K562 (cell line): ENCODE results near the gene H2AZ2.

Experiments
- BCL6 ChIP-seq: fragments of 250-450 bp; sonication (Bioruptor Pico); IDR thresholded peaks from 2 replicates; pipeline ENCODE4 v1.4.0; 2020
- CREBBP ChIP-seq: IDR thresholded peaks from one replicate; pipeline ENCODE4 v1.6.1; 2012; ENCODE audit warnings: low read depth, mild to moderate bottlenecking, control low read depth, inconsistent platforms, low read length
- EP300 ChIP-seq: IDR thresholded peaks from 2 replicates; pipeline ENCODE4 v1.6.1; 2012; ENCODE audit warnings: low read length, improper control_type of control experiment
- GATA2 ChIP-seq: sonication (generic); formaldehyde crosslinking; IDR thresholded peaks from 2 replicates; pipeline ENCODE4 v1.4.0; 2020; ENCODE audit warnings: mild to moderate bottlenecking, missing genetic modification reagents
- LEF1 ChIP-seq: fragments of 450-650 bp; IDR thresholded peaks from 2 replicates; pipeline ENCODE4 v1.6.1; 2016; ENCODE audit warnings: mild to moderate bottlenecking
- SRF ChIP-seq, 2 experiments: fragments of 250-450, 450-650 bp in 1 of 2; sonication (Bioruptor Pico) in 1 of 2; sonication (generic) in 1 of 2; formaldehyde crosslinking; IDR thresholded peaks; 2 replicates each; pipeline versions ENCODE4 v1.5.0 to v1.5.1; 2020 to 2022; ENCODE audit warnings: mild to moderate bottlenecking in 1 of 2, missing genetic modification reagents in 1 of 2
- SRSF9 ChIP-seq: fragments of 200-400 bp; formaldehyde crosslinking; IDR thresholded peaks from 2 replicates; pipeline ENCODE4 v1.6.1; 2017; ENCODE audit warnings: low read depth, low read length, borderline replicate concordance
- ZNF780A ChIP-seq: fragments of 250-450 bp; sonication (Bioruptor Pico); IDR thresholded peaks from 2 replicates; pipeline ENCODE4 v1.5.0; 2021; ENCODE audit warnings: mild to moderate bottlenecking
- ZZZ3 ChIP-seq: fragments of 450-650 bp; IDR thresholded peaks from 2 replicates; pipeline ENCODE4 v1.6.1; 2016; ENCODE audit warnings: antibody characterized with exemption, mild to moderate bottlenecking, moderate library complexity
- TF ChIP-seq, protein P1 (sequence below): sonication (generic); formaldehyde crosslinking; IDR thresholded peaks from 2 replicates; pipeline ENCODE4 v1.8.1; 2023; ENCODE audit warnings: mild to moderate bottlenecking, missing genetic modification reagents
- TF ChIP-seq, protein P2 (sequence below): sonication (generic); formaldehyde crosslinking; IDR thresholded peaks from 2 replicates; pipeline ENCODE4 v1.9.0; 2022; ENCODE audit warnings: mild to moderate bottlenecking, missing genetic modification reagents
- TF ChIP-seq, protein P3 (sequence below): sonication (generic); formaldehyde crosslinking; IDR thresholded peaks from 2 replicates; pipeline ENCODE4 v1.8.0; 2022; ENCODE audit warnings: missing genetic modification reagents, mild to moderate bottlenecking, borderline replicate concordance
- TF ChIP-seq, protein P4 (sequence below), 2 experiments: fragments of 450-650 bp in 1 of 2; sonication (generic) in 1 of 2; formaldehyde crosslinking in 1 of 2; IDR thresholded peaks in 1 of 2; conservative IDR thresholded peaks in 1 of 2; 2 replicates each; pipeline versions ENCODE4 v1.6.1 to v1.8.1; 2016 to 2023; ENCODE audit warnings: mild to moderate bottlenecking in 2 of 2, moderate library complexity in 2 of 2, inconsistent platforms in 1 of 2, missing genetic modification reagents in 1 of 2
- TF ChIP-seq, protein P5 (sequence below): sonication (generic); formaldehyde crosslinking; IDR thresholded peaks from 2 replicates; pipeline ENCODE4 v1.8.0; 2023; ENCODE audit warnings: mild to moderate bottlenecking, missing genetic modification reagents

DNA sequence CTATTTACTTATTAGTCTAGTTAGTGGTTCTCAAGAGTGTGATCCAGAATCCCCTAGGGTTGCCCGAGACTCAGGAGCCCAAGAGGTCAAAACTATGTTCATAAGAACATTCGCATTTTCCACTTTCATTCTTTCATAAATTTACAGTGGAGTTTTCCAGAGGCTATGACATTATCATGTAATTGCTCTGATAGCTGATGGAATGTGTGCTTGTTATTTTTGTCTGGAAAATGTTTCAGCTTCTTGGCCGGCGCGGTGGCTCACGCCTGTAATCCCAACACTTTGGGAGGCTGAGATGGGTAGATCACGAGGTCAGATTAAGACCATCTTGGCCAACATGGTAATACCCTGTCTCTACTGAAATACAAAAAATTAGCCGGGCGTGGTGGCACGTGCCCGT lies 27.4 kb upstream of the H2AZ2 start:
- TF ChIP-seq SRF (CRISPR knock-in tag; IDR thresholded peaks at IDR 0.05) = no peak
- TF ChIP-seq GATA2 (CRISPR knock-in tag) = no peak
- no peak for TF ChIP-seq ZNF780A (CRISPR knock-in tag)
- TF ChIP-seq, protein P1, sequence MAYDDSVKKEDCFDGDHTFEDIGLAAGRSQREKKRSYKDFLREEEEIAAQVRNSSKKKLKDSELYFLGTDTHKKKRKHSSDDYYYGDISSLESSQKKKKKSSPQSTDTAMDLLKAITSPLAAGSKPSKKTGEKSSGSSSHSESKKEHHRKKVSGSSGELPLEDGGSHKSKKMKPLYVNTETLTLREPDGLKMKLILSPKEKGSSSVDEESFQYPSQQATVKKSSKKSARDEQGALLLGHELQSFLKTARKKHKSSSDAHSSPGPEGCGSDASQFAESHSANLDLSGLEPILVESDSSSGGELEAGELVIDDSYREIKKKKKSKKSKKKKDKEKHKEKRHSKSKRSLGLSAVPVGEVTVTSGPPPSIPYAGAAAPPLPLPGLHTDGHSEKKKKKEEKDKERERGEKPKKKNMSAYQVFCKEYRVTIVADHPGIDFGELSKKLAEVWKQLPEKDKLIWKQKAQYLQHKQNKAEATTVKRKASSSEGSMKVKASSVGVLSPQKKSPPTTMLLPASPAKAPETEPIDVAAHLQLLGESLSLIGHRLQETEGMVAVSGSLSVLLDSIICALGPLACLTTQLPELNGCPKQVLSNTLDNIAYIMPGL (CRISPR knock-in tag) = no peak
- no peak for TF ChIP-seq ZZZ3
- TF ChIP-seq, protein P2, sequence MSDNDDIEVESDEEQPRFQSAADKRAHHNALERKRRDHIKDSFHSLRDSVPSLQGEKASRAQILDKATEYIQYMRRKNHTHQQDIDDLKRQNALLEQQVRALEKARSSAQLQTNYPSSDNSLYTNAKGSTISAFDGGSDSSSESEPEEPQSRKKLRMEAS = no peak
- no peak for TF ChIP-seq EP300
- no peak for TF ChIP-seq CREBBP
- TF ChIP-seq, protein P3, sequence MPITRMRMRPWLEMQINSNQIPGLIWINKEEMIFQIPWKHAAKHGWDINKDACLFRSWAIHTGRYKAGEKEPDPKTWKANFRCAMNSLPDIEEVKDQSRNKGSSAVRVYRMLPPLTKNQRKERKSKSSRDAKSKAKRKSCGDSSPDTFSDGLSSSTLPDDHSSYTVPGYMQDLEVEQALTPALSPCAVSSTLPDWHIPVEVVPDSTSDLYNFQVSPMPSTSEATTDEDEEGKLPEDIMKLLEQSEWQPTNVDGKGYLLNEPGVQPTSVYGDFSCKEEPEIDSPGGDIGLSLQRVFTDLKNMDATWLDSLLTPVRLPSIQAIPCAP (CRISPR knock-in tag) = no peak
- TF ChIP-seq, protein P4, sequence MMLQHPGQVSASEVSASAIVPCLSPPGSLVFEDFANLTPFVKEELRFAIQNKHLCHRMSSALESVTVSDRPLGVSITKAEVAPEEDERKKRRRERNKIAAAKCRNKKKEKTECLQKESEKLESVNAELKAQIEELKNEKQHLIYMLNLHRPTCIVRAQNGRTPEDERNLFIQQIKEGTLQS (IDR thresholded peaks at IDR 0.05) = no peak
- TF ChIP-seq, protein P4 (CRISPR knock-in tag; conservative IDR thresholded peaks at IDR 0.05) = no peak
- no peak for TF ChIP-seq SRSF9
- TF ChIP-seq, protein P5, sequence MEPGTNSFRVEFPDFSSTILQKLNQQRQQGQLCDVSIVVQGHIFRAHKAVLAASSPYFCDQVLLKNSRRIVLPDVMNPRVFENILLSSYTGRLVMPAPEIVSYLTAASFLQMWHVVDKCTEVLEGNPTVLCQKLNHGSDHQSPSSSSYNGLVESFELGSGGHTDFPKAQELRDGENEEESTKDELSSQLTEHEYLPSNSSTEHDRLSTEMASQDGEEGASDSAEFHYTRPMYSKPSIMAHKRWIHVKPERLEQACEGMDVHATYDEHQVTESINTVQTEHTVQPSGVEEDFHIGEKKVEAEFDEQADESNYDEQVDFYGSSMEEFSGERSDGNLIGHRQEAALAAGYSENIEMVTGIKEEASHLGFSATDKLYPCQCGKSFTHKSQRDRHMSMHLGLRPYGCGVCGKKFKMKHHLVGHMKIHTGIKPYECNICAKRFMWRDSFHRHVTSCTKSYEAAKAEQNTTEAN (CRISPR knock-in tag) = no peak
- TF ChIP-seq LEF1 = no peak
- no peak for TF ChIP-seq BCL6 (CRISPR knock-in tag)
